ENCODE results near the gene PADI1. TPM values are rescaled to one million over a fixed set of nuclear protein-coding genes. Genes with fewer than 3 reads are reported as not detected.

Gene PADI1
- total and polyA plus RNA-seq, 2 donors (not counting 1 experiment from before 2014, with no cell fraction given) = not detected

DNA sequence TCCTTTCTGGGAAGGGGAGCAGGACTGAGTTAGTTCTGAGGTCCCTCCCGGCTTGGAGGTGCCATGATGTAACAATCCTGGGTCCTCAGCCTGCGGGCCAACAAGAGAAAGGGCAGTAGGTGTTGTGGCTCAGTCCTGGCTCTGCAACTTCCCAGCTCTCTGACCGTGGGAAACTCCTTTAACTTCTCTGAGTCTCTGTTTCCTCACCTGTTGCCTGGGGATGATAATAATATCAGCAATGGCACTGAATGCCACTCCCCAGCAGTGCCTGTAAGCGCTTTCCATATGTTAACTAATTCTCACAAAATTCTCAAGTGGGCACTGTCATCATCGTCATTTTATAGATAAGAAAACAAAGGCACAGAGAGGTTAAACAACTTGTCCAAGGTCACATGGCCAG lies 46.3 kb downstream of the PADI1 start:
- no peak overlapping the region for H2AFZ ChIP-seq (ENCODE audit: insufficient read depth, low read depth, low read length, poor library complexity, severe bottlenecking)
- peaks cover 0 to 6% (median 0%) of the 10 kb centered on the region in 4 experiments for H3K27me3 ChIP-seq (replicated peaks in 1 of 4; ENCODE audit: control extremely low read depth in 1 of 4, control insufficient read depth in 3 of 4, insufficient read depth in 4 of 4, low read length in 3 of 4)
- Mint-ChIP-seq H3K27ac (no peak overlapping the region), H3K4me1 (no peaks in the 10 kb centered on the region), H3K4me3 (no peak overlapping the region), H3K9me3 (ENCODE audit: insufficient read depth) (no peaks in the 10 kb centered on the region), H3K27me3 (peaks cover 16% of the 10 kb centered on the region)
- CTCF ChIA-PET = no interaction called here
- no peak for TF ChIP-seq EZH2 (IDR thresholded peaks at IDR 0.05; ENCODE audit: borderline replicate concordance, insufficient read depth, low read depth, low read length, poor library complexity, severe bottlenecking)
- TF ChIP-seq, protein P1, sequence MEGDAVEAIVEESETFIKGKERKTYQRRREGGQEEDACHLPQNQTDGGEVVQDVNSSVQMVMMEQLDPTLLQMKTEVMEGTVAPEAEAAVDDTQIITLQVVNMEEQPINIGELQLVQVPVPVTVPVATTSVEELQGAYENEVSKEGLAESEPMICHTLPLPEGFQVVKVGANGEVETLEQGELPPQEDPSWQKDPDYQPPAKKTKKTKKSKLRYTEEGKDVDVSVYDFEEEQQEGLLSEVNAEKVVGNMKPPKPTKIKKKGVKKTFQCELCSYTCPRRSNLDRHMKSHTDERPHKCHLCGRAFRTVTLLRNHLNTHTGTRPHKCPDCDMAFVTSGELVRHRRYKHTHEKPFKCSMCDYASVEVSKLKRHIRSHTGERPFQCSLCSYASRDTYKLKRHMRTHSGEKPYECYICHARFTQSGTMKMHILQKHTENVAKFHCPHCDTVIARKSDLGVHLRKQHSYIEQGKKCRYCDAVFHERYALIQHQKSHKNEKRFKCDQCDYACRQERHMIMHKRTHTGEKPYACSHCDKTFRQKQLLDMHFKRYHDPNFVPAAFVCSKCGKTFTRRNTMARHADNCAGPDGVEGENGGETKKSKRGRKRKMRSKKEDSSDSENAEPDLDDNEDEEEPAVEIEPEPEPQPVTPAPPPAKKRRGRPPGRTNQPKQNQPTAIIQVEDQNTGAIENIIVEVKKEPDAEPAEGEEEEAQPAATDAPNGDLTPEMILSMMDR (IDR thresholded peaks at IDR 0.05) = no peak
- H4K20me1 ChIP-seq (ENCODE audit: control insufficient read depth, insufficient read depth, low read length, poor library complexity, severe bottlenecking) = no peaks in the 10 kb centered on the region
- no peak overlapping the region for H3K4me3 ChIP-seq (ENCODE audit: control extremely low read depth in 1 of 5, extremely low read depth in 1 of 5, insufficient read depth in 1 of 5, low read depth in 2 of 5, low read length in 4 of 5)
- 93% methylated on average over 3 of the region's 5 CpGs for WGBS (ENCODE audit: insufficient coverage)
- no peaks in the 10 kb centered on the region for H3K79me2 ChIP-seq (ENCODE audit: control insufficient read depth, insufficient read depth, low read length)
- intact Hi-C loops (cut with micrococcal nuclease) = no loop called here
- no peak for DNase-seq
- no peak overlapping the region for H3K9ac ChIP-seq (ENCODE audit: low read length)
- H3K27ac ChIP-seq (ENCODE audit: low read length in 2 of 2) = no peak overlapping the region
- POLR2A ChIA-PET = no interaction called here
- no peaks in the 10 kb centered on the region for H3K9me3 ChIP-seq (ENCODE audit: control extremely low read depth in 1 of 3, control insufficient read depth in 2 of 3, insufficient read depth in 1 of 3, low read length in 2 of 3)
- no peak for ATAC-seq (ENCODE audit: low read depth)
- no peak overlapping the region for H3K4me2 ChIP-seq (replicated peaks; ENCODE audit: low read depth, low read length, poor library complexity, severe bottlenecking)
- no peaks in the 10 kb centered on the region for H3K4me1 ChIP-seq (ENCODE audit: control insufficient read depth in 2 of 2, insufficient read depth in 2 of 2, low read length in 2 of 2)
- H3K36me3 ChIP-seq (replicated peaks in 1 of 2; ENCODE audit: control extremely low read depth in 1 of 2, control insufficient read depth in 1 of 2, extremely low read depth in 1 of 2, insufficient read depth in 2 of 2, low read length in 1 of 2) = no peaks in the 10 kb centered on the region

DNA sequence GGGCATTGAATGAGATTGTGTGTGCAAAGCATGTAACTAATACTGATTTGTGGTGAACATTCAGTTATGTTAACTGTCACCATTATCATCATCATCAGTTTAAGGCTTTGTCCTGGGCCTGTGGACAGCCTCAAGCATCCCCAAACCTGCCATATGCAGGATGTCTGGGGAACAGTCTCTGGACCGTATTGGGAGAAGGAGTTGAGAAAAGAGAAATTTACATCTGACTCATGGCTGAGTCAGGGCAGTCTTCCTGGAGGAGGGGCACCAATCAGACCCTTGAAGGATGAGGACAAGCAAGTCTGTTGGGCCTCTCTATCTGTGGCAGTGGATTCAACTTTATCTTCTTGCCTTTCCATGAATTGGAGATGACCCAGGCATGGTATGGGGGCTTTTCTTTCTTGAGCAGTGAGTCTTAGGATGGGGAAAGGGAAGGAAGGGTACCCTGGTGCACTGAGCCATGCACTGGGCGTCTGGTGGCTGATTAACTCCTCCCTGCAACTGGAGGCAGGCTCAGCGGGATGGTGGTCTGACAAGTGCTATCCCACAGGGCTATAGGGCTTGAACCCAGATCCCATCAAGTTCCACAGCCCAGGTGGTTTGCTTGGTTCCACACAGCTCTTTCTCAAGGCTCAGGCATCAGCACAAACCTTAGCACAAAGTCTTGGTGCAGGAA lies 46.9 kb downstream of the PADI1 start:
- H2AFZ ChIP-seq (ENCODE audit: insufficient read depth, low read depth, low read length, poor library complexity, severe bottlenecking) = no peak overlapping the region
- no peaks in the 10 kb centered on the region for H3K79me2 ChIP-seq (ENCODE audit: control insufficient read depth, insufficient read depth, low read length)
- Mint-ChIP-seq H3K27me3 (peaks cover 13% of the 10 kb centered on the region), H3K4me3 (no peak overlapping the region), H3K9me3 (ENCODE audit: insufficient read depth) (no peaks in the 10 kb centered on the region), H3K27ac (no peak overlapping the region), H3K4me1 (no peaks in the 10 kb centered on the region)
- H3K27me3 ChIP-seq (replicated peaks in 1 of 4; ENCODE audit: control extremely low read depth in 1 of 4, control insufficient read depth in 3 of 4, insufficient read depth in 4 of 4, low read length in 3 of 4) = peaks cover 0 to 6% (median 0%) of the 10 kb centered on the region in 4 experiments
- no peaks in the 10 kb centered on the region for H3K9me3 ChIP-seq (ENCODE audit: control extremely low read depth in 1 of 3, control insufficient read depth in 2 of 3, insufficient read depth in 1 of 3, low read length in 2 of 3)
- no peak overlapping the region for H3K4me3 ChIP-seq (ENCODE audit: control extremely low read depth in 1 of 5, extremely low read depth in 1 of 5, insufficient read depth in 1 of 5, low read depth in 2 of 5, low read length in 4 of 5)
- POLR2A ChIA-PET = no interaction called here
- CTCF ChIA-PET = interaction anchor here (0.6 kb wide), 1 partner anchor 24 kb away, joined by 3 read pairs; no protein-coding TSS in a partner anchor
- 43% methylated on average over 1 of the region's 3 CpGs for WGBS (ENCODE audit: insufficient coverage)
- H3K27ac ChIP-seq (ENCODE audit: low read length in 2 of 2) = no peak overlapping the region
- ATAC-seq (ENCODE audit: low read depth) = no peak
- intact Hi-C loops (cut with micrococcal nuclease) = no loop called here
- no peak overlapping the region for H3K9ac ChIP-seq (ENCODE audit: low read length)
- TF ChIP-seq EZH2 (IDR thresholded peaks at IDR 0.05; ENCODE audit: borderline replicate concordance, insufficient read depth, low read depth, low read length, poor library complexity, severe bottlenecking) = no peak
- TF ChIP-seq, protein P1 (IDR thresholded peaks at IDR 0.05) = no peak
- no peak overlapping the region for H3K4me2 ChIP-seq (replicated peaks; ENCODE audit: low read depth, low read length, poor library complexity, severe bottlenecking)
- DNase-seq = no peak
- no peaks in the 10 kb centered on the region for H3K4me1 ChIP-seq (ENCODE audit: control insufficient read depth in 2 of 2, insufficient read depth in 2 of 2, low read length in 2 of 2)
- H3K36me3 ChIP-seq (replicated peaks in 1 of 2; ENCODE audit: control extremely low read depth in 1 of 2, control insufficient read depth in 1 of 2, extremely low read depth in 1 of 2, insufficient read depth in 2 of 2, low read length in 1 of 2) = no peaks in the 10 kb centered on the region
- no peaks in the 10 kb centered on the region for H4K20me1 ChIP-seq (ENCODE audit: control insufficient read depth, insufficient read depth, low read length, poor library complexity, severe bottlenecking)

All from B cell (primary cell).